ENCODE data around the gene SPINK2. TPM values are rescaled to one million over a fixed set of nuclear protein-coding genes. Genes with fewer than 3 reads are reported as not detected.

The SPINK2 gene
- total and polyA plus RNA-seq, 2 donors (not counting 3 experiments of a cell fraction or from before 2014, with no cell fraction given), result 0.71 TPM; not detected in 1

- no peak overlapping the region for H3K4me2 ChIP-seq (ENCODE audit: insufficient read depth, low read length)
- H3K4me1 ChIP-seq (ENCODE audit: control insufficient read depth, extremely low read depth, insufficient read depth, low read length), result no peaks in the 10 kb centered on the region
- no peaks in the 10 kb centered on the region for H3K27me3 ChIP-seq (ENCODE audit: control insufficient read depth in 2 of 2, insufficient read depth in 2 of 2, low read length in 2 of 2)
- no peak overlapping the region for H3K27ac ChIP-seq (ENCODE audit: insufficient read depth, low read depth, low read length)
- TF ChIP-seq GATA2 (IDR thresholded peaks at IDR 0.05; ENCODE audit: insufficient read depth, insufficient read length, low read depth, low read length) (no peak), FOS (IDR thresholded peaks at IDR 0.05; ENCODE audit: borderline replicate concordance, insufficient read depth, low read length) (no peak), POLR2A (IDR thresholded peaks at IDR 0.05; ENCODE audit: low read depth, low read length) (no peak), MAX (IDR thresholded peaks at IDR 0.05; ENCODE audit: insufficient read depth, insufficient read length) (no peak), CTCF (IDR thresholded peaks at IDR 0.05; ENCODE audit: extremely low read depth in 1 of 2, insufficient read depth in 1 of 2, low read depth in 1 of 2, low read length in 2 of 2) (no peak), MYC (IDR thresholded peaks at IDR 0.05; ENCODE audit: low read depth, low read length) (no peak), EZH2 (IDR thresholded peaks at IDR 0.05; ENCODE audit: borderline replicate concordance, low read depth, low read length, severe bottlenecking) (no peak), JUN (IDR thresholded peaks at IDR 0.05; ENCODE audit: borderline replicate concordance, insufficient read depth, insufficient read length, low read depth) (no peak), POLR2AphosphoS5 (IDR thresholded peaks at IDR 0.05; ENCODE audit: insufficient read depth, low read depth, low read length) (no peak)
- DNase-seq (ENCODE audit: low read depth, low spot score), result no peak
- no peaks in the 10 kb centered on the region for H3K36me3 ChIP-seq (ENCODE audit: control insufficient read depth in 2 of 2, extremely low read depth in 1 of 2, insufficient read depth in 2 of 2, low read length in 2 of 2)
- no peaks in the 10 kb centered on the region for H3K9me1 ChIP-seq (replicated peaks; ENCODE audit: control insufficient read depth, extremely low read depth, insufficient read depth, low read length)
- H3K79me2 ChIP-seq (ENCODE audit: control insufficient read depth, insufficient read depth, low read length), result no peaks in the 10 kb centered on the region
- ChIA-PET CTCF (interaction anchor here (1.0 kb wide), 1 partner anchor 206 kb away, joined by 3 read pairs; no protein-coding TSS in a partner anchor), POLR2A (no interaction called here)
- no TSS peak for BruUV-seq (replicated peaks)
- FAIRE-seq, result no peak
- intact Hi-C loops (cut with micrococcal nuclease) (no loop called here), dilution Hi-C loops (cut with MboI; ENCODE audit: extremely low pct_ligation_motif_present, low sequenced_read_pairs) (no loop called here)
- H3K4me3 ChIP-seq (replicated peaks in 1 of 3; ENCODE audit: insufficient read depth in 1 of 3, low read depth in 1 of 3, low read length in 3 of 3), result no peak overlapping the region
- no peak overlapping the region for H3K9ac ChIP-seq (replicated peaks; ENCODE audit: extremely low read depth, insufficient read depth, low read length)
- H4K20me1 ChIP-seq (replicated peaks; ENCODE audit: control insufficient read depth, extremely low read depth, insufficient read depth, low read length), result no peaks in the 10 kb centered on the region
- no peak overlapping the region for H2AFZ ChIP-seq (ENCODE audit: low read depth, low read length)
- H3K9me3 ChIP-seq (replicated peaks; ENCODE audit: control insufficient read depth, insufficient read depth, low read length), result no peaks in the 10 kb centered on the region
Measured at GRCh38 chr4:56782019-56782418, 39.5 kb downstream of the SPINK2 start.

Data from endothelial cell of umbilical vein (primary cell).